Activated T-helper 1 cell treated with anti-CD3 and anti-CD28 coated beads, Interleukin-2, amount 50 U/mL, for 16 hours (primary cell): ENCODE measurements around the gene BPIFA2.
"Not testable (repeated sequence)": the region's sequence is repeated elsewhere in the genome, so short reads cannot be mapped to it uniquely, and the experiment has no call there.

Source experiments
- DNase-seq, 2 donors: peaks; one replicate each; pipeline ENCODE4 v3.0.0-alpha.2; 2020; ENCODE audit warnings: low read depth in 1 of 2, low spot score in 1 of 2

Gene BPIFA2

GRCh38 chr20:33159713-33160112, 8.2 kb upstream of the BPIFA2 start:
- DNase-seq: no peak

- DNase-seq: no peak
These were observed 7.3 kb upstream of the BPIFA2 start for GRCh38 chr20:33160681-33161080.

GRCh38 chr20:33162313-33162712, 5.6 kb upstream of the BPIFA2 start:
- DNase-seq: no peak

- DNase-seq: no peak
These were observed 5.2 kb upstream of the BPIFA2 start for GRCh38 chr20:33162753-33163152.

GRCh38 chr20:33163856-33164762, 3.9 kb upstream of the BPIFA2 start:
- DNase-seq: no peak

GRCh38 chr20:33164763-33165095, 3.2 kb upstream of the BPIFA2 start:
- DNase-seq: no peak

GRCh38 chr20:33165416-33166055, 2.4 kb upstream of the BPIFA2 start:
- DNase-seq: no peak

- no peak for DNase-seq
These were observed 1.3 kb upstream of the BPIFA2 start for GRCh38 chr20:33166533-33167113.

GRCh38 chr20:33169176-33169794, 1.3 kb downstream of the BPIFA2 start:
- no peak for DNase-seq

- no peak for DNase-seq
These were observed 4.8 kb downstream of the BPIFA2 start for GRCh38 chr20:33172781-33173180.

GRCh38 chr20:33175123-33175522, 7.2 kb downstream of the BPIFA2 start:
- no peak for DNase-seq

- DNase-seq: no peak
These were observed 8.1 kb downstream of the BPIFA2 start for GRCh38 chr20:33176101-33176500.

GRCh38 chr20:33177866-33178265, 9.9 kb downstream of the BPIFA2 start:
- no peak for DNase-seq

- no peak for DNase-seq
These were observed 10.8 kb downstream of the BPIFA2 start for GRCh38 chr20:33178726-33179125.

GRCh38 chr20:33180169-33180568, 12.2 kb downstream of the BPIFA2 start:
- DNase-seq: no peak

- no peak for DNase-seq
These were observed 13.6 kb downstream of the BPIFA2 start for GRCh38 chr20:33181482-33182093.

GRCh38 chr20:33183312-33183711, 15.4 kb downstream of the BPIFA2 start:
- DNase-seq: no peak

- not testable (repeated sequence) for DNase-seq
These were observed 17.2 kb downstream of the BPIFA2 start for GRCh38 chr20:33185031-33185590.

GRCh38 chr20:33187491-33187890, 19.5 kb downstream of the BPIFA2 start:
- DNase-seq: no peak

- DNase-seq: no peak
These were observed 20.5 kb downstream of the BPIFA2 start for GRCh38 chr20:33188421-33188820.

- no peak for DNase-seq
These were observed 23.5 kb downstream of the BPIFA2 start for GRCh38 chr20:33191484-33191883.
